GOT3 (cell line): Measurements from ENCODE around the gene A2M.

Experiments used
- DNase-seq: peaks from one replicate; lab custom pipeline; 2025; ENCODE audit warnings: mixed read lengths; lab: John Stamatoyannopoulos, UW

A2M gene

DNA sequence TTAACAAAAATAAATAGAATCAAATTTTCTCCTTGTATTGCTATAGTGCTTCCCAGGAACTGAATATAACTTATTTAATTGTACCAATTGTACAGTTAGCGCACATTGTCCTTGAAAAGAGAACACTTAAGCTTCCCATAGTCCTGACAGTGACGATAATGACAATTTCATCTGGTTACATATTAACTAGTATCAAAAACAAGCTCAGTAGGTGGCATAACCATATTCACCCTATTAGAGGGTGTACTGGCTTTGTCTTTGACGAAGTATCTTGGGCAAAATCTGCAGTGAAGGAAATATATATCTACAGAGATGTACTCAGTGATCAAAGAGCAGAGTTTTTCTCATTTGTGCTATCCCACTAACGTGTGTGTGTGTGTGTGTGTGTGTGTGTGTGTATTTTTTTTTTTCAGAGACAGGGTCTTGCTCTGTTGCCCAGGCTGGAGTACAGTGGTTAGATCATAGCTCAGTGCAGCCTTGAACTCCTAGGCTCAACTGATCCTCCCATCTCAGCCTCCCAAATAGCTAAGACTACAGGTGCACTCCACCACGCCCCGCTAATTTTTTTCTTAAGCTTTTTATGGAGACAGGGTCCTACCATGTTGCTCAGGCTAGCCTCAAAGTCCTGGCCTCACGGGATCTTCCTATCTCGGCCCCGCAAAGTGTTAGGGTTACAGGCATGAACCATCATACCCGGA is 4.9 kb upstream of the A2M start:
- DNase-seq, result no peak

GRCh38 chr12:9118158-9118557 is 2.4 kb upstream of the A2M start:
- no peak for DNase-seq

GRCh38 chr12:9114946-9115345 is 773 bp downstream of the A2M start:
- DNase-seq, result no peak

- no peak for DNase-seq
Measured at GRCh38 chr12:9113987-9114309, 1.8 kb downstream of the A2M start.

GRCh38 chr12:9113296-9113986 is 2.3 kb downstream of the A2M start:
- DNase-seq, result no peak

DNA sequence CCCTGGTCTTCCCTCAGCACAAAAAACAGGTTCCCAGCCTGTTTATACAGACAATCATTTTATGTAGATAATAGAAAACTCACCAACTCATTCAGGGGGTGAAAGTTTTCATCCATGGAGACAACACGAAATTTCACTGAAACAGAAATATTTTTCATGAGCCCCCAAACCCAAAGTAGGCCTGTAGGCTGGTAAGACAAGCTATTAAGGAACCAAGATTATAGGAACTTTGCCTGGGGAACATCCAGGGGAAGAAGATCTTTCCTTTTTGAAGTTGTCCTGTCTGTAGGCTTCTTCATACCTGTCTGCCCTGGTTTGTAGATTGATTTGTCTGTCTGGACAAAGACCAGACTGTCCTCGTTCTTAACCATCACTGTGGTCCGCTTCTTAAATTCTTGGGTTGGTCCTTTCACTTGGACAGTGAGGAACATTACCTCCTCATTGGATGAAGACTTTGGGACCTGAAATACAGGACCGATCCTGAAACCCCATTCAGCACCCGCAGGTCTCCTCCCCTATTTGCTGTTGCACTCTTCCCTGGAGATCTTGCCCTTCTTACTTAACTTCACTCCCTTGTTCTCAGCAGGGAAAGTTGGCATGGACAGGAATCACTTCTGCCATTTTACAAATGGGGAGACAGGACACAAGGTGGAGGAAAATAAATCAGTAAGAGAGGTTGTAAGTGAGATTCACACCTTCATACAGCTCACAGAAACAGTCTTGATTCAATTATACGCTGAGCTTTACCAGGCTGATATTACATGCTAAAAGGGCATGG is 3.5 kb downstream of the A2M start:
- DNase-seq, result no peak

DNA sequence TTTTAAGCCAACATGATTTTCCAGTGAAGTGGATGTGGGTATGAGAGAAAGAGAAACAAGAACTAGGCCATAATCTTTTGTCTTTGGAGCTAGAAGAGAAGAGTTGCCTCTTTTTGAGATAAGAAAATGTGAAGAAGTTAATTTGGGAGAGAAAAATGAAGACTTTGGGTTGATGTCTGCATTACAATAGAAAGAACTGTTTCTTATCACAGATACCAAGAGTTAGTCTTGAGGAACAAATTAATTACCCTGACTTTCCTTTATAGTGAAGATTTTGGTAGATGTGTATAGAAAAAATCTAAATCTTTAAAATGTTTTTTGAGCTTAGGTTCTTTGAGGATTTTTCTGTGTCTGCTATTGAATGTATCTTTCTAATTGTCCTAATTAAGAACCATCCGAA is 4.2 kb downstream of the A2M start:
- DNase-seq, result no peak

DNA sequence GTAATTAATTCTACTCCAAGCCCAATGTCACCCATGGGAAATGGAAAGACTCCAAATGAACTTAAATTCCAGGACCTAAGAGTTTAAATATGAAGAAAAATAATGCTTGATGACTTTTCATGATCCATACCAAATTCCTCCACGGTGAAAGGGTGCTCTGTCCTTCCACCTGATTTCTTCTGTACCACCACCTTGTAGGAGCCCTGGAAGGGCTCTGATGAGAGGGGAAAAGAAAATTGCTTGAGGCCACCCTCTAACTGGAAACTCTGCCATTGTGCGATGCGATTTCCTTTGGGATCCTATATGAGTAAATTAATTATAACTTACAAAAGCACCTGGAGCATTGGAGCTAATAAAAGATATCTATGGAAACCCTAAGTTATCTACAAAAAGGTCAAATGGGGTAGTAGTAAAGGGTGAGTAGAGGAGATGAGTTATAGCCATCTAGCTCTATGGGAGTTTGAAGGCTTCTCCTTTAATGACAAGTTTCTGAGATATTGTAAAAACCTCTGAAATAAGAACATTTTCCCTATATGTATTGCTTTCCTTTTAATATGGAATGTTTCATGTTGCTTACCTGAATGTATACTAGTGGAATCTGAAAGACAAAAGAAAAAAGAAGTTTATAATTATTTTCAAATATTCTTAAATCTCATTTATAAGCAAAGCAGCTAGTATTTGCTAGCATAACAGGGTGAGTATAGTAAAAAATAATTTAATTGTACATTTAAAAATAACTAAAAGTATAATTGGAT is 5.8 kb downstream of the A2M start:
- DNase-seq, result no peak

DNA sequence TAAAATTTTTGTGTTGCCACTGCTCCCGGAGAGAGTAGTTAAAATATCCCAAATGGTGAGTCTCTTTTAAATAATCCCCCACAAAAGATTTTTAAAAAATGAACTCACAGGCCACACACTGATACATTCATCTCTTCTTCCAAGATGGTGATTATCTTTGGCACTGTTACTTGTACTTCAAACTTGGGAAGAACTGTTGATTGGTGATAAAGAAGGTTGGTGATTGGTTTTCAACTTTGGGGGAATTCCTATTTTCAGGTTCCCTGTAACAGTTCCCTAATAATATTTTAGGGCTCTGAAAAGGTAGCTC is 6.6 kb downstream of the A2M start:
- DNase-seq, result no peak

GRCh38 chr12:9108504-9109212 is 7.1 kb downstream of the A2M start:
- DNase-seq, result no peak

DNA sequence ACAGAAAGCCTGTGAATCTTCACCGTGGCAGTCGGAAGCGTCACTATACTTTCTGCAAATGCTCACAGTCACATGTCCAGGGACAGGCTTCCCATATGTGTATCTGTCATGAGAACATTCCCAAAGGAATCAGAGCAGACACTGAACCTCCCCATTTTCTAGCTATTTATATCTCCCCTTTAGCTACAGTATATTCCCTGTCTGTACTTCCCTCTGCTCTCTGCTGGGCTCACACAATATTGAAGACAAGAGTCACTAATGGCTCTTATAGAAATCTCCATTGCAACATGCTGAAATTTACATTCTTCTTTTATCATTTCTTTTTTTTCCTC is 8.2 kb downstream of the A2M start:
- DNase-seq, result no peak

DNA sequence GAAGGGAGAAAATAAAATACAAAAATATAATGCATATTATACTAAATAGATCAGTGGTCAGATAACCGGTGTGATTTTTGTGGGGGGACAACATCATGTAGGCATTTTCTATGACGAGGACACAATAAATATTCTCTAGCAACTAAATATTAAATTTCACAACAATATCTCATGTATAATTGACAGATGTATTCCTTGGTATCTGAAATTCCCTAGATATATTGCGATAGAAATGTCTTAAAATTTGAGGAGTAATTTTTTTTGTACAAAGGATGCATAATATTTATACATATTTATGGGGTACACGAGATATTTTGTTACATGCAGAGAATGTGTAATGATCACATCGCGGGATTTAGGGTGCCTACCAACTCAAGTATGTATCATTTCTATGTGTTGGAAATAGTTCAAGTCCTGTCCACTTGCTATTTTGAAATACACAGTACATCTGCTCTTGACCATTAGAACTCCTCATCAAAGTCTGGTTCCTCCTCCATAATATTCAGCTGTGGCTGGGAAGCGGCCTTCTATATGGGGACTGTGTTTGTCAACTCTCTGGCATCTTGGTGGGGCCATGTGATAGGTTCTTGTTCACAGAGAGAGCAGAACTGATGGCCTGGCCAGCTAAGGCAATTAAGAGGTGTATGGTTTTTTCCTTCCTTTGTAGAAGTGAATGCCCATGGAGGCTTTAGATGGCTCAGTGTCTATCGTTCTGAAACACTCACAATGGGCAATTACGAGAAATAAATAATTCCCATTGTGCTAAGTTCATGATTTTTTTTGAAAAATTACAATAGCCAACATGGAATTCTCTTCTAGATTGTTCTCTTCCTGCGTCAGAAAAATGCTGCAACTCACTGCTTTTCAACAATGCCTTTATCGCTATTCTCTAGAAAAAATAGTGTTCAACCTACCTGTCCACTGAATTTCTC is 8.8 kb downstream of the A2M start:
- no peak for DNase-seq

DNA sequence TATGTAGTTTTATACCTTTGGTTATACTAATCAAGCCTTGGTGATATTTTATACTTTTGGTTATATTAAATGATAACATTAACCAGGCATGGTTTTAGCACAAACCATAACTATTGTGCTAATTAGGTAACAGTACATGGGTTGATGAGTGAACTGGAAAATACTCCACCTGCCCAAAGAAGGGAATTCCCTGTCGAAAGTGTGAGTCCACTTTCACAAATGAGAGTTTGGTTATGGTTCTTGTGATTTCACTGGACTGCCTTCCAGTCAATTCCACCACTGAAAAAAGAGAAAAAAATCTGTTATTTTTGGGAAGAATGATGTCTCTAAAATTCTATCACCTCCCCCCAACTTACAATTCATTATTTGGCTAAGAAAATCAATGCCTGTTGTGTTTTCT is 9.7 kb downstream of the A2M start:
- DNase-seq, result no peak

DNA sequence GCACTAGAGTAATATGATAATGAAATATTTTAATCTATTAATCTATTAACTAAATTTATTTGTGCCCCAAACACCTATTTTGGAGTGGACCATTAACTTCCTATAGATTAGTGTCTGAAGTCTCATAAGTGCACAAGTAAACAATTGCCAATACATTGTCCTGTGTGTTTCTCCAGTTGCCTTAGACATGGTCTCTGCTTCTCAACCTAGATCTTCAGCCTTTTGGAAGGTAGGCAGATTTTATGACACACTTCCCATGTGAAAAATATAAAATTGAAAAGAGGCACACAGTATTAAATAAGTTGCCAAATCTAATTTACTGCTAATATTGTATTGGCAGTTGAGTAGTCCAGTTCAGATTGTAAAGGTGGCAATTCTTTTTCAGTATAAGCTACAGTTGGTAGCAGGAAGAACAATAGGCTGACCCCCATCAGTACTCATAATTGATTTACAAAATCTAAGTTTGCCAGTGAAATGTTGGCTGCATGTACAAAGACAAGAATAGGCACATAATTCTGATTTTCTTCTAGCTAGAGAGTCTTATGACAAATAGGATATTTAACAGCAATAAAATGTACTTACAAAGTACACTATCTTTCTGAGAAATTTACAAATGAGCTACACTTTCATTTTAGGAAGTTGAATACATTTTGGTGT is 10.8 kb downstream of the A2M start:
- no peak for DNase-seq

DNA sequence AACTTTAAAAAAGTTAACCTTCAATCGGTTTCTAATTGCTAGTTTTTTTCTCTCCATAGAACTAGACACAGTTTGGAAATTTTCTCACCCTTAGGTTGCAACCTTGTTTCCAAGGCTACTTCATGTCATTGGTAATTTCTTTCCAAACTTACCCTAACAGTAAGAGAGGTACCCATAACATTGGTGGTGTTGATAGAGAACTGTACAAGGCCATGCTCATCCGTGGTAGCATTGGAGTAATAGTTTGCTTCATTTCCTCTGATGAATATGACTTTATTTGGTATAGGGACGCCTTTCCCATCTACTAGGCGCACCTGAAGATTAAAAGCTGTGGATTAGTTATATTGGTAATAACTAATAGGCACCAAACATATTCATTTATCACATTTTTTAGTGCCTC is 11.6 kb downstream of the A2M start:
- DNase-seq, result no peak

- no peak for DNase-seq
Measured at GRCh38 chr12:9103050-9103849, 12.5 kb downstream of the A2M start.

- DNase-seq, result no peak
Measured at GRCh38 chr12:9101018-9101687, 14.6 kb downstream of the A2M start.

DNA sequence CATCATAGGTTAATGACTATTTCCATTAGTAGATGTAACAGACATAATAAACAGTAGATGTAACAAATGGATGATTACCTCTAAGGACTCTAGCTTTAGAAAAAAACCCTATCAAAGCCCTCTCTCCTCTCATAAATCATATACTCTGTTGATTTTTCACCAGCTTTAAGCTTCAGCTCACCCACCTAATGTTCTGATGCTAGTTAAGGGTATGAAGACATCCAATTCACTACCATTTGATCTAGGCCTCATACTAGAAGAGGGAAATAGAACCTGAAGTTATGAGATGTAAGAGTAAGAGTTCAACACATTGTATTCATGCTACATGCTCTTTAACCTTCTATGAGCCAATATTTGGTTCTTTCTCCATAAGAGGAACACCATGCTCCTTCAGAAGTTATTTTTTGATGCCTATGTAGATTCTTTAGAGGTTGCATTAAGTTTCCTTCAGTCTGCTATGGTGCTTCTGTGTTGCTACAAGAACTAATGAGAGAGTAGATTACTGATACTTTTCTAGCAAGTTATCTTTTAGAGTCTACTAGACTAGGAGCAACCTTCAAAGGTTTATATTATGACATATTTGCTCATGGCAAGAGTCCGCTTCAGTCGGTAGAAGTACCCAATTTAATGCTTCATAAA is 16.0 kb downstream of the A2M start:
- no peak for DNase-seq
